Right lobe of liver (tissue), 4 donors: ENCODE measurements around the gene BDP1.

Experiments used
- POLR2A ChIP-seq: fragments of 450-650 bp; IDR thresholded peaks from one replicate; pipeline ENCODE4 v1.6.1; 2017; ENCODE audit warnings: antibody characterized with exemption, mild to moderate bottlenecking
- TF ChIP-seq, protein P1 (sequence below), 4 donors: fragments of 200-600 bp in 3 of 4; fragments of 450-650 bp in 1 of 4; IDR thresholded peaks; one replicate each; pipeline versions ENCODE4 v1.5.1 to v1.8.0; 2016 to 2022; ENCODE audit warnings: antibody characterized with exemption in 4 of 4, mild to moderate bottlenecking in 2 of 4
- donor health status: DM: no; HTN: no; CAD: no.
- donor health status: DM: no; HTN: no; CAD: no.
- donor health status: DM: no; HTN: yes; CAD: no.

- TF ChIP-seq POLR2A = no peak
- TF ChIP-seq, protein P1, sequence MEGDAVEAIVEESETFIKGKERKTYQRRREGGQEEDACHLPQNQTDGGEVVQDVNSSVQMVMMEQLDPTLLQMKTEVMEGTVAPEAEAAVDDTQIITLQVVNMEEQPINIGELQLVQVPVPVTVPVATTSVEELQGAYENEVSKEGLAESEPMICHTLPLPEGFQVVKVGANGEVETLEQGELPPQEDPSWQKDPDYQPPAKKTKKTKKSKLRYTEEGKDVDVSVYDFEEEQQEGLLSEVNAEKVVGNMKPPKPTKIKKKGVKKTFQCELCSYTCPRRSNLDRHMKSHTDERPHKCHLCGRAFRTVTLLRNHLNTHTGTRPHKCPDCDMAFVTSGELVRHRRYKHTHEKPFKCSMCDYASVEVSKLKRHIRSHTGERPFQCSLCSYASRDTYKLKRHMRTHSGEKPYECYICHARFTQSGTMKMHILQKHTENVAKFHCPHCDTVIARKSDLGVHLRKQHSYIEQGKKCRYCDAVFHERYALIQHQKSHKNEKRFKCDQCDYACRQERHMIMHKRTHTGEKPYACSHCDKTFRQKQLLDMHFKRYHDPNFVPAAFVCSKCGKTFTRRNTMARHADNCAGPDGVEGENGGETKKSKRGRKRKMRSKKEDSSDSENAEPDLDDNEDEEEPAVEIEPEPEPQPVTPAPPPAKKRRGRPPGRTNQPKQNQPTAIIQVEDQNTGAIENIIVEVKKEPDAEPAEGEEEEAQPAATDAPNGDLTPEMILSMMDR (IDR thresholded peaks at IDR 0.05) = no peak
Measured at GRCh38 chr5:71563161-71563560, 107.7 kb downstream of the BDP1 start.
